Stimulated activated CD8-positive, alpha-beta memory T cell treated with anti-CD3 and anti-CD28 coated beads, Interleukin-15, amount 100 ng/mL, for 24 hours (primary cell): ENCODE measurements around the gene ZC3H14.

Experiments used
- DNase-seq: peaks from one replicate; pipeline ENCODE4 v3.0.0-alpha.2; 2020; ENCODE audit warnings: low read depth

ZC3H14 gene

DNA sequence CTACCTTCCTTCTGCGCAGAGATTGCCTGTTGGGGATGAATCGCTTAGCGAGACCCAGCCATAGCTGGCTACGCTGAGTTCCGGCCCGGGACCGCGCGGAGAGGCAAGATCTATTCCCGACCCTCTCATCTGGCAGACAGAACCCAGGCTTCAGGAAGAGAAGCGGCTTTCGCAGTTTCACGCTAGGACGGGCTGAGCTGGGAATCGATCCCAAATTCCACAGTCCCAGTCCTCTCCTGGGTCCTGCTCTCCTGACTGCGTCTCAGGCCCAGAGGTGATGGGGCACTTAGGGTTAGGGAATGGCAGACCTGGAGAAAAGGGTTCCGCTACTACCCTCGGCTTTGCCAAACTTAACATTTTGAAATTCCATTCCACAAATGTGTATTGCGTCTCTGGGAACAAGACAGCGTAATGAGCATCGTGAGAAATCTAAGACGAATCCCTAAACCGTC lies 10.8 kb upstream of the ZC3H14 start:
- no peak for DNase-seq

- no peak for DNase-seq
Measured at GRCh38 chr14:88552876-88553275, 10.0 kb upstream of the ZC3H14 start.

DNA sequence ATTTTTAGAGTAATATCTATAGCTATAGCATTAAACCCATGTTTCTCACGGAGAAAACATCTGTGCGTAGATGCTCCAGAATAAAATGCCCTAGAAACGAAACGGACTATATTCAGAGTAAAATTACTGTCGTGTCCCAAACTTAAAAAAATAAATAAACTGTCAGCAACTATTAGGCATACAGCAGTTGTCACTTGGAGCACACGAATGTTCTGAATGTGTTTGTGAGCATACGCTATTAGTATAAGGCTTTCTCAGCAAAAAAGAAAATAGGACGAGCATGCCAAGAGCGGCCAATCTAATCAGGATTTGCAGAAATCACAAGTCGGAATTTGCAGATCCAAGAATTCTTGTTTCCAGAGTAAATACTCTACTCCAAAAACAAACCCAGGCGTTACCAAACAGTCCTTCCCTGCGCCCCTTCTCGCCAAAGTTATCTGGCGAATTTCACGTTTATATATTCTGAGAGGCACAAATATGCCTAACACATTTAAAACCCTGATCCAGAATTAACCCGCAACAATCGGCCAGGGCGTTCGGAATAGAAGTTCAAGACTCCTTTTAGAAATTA lies 8.9 kb upstream of the ZC3H14 start:
- DNase-seq = no peak

DNA sequence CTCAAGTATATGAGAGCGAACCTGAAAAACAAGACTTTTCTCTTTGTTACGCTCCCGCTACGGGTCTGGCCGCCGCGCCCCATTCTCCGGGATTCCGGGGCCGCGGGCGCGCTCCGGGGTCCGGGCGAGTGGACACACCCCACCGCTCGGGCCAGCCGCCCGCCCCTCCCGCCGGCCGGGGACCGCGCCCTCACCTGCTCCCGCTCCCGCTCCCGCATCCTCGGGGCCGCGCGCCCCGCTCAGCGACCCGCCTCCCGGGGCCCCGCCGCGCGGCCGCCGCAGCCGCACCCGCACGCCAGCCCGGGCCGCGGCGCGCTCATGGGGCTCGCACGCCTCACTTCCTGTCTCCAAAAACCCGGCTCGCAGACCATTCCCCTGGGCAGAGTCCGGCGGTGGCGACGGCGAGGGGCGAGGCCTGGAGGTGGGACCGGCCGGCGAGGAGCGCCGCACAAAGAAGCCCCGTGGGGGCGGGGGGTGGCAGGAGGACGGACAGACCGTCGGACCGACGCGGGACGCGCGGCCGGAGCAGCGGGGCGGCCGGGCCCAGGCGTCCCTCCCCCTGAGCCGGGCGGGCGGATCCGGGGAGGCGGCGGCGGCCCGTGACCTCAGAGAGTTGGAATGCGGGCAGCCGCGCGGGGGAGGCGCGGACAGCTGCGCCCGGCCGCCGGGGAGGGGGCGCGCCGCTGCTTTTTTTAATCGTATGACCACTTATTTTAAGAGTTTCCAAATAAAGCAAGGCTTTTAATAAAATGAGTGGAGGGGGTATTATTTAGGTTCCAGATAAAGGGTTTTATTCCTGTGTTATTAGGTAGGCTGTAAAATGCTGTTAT lies 8.2 kb upstream of the ZC3H14 start, which contains the start of gene PTPN21:
Gene PTPN21, minus strand, starts transcription at position 551 of the 830 bp plus-strand sequence. CDS start 4,590 bp downstream, outside the sequence.
- no peak for DNase-seq

GRCh38 chr14:88556581-88556980 lies 6.3 kb upstream of the ZC3H14 start:
- DNase-seq = no peak

DNA sequence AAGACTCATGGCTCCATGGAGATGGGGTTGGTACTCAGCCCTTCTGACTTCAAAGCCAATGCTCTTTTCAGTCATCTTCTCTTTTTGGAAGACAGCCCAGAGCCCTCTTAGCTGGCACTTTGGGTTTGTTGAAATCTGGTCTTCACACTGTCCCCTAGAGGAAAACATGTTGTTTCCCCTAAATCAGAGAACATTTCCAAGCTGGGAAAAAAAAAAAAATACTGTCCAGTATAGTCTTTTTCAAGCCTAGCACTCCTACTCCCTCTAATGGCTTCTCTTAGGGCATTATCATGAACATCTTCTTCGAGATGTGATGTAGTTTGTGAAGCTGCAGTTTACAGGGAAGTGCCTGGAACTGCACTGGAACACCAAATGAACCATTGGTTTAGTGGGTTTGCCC lies 3.0 kb upstream of the ZC3H14 start:
- no peak for DNase-seq

DNA sequence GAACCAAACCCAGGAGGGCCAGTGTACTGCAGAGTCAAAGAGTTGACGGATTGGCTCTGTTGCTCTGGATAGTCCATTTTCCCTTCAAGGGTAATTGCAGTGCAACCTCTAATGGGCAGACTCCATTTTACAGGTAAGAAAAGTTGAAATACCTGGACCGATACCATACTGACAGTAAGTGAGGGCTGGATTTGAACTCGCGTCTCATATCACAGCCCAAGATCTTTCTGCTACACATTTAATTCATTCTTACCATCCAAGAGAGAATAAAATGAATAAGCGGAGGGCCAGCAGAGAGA lies 356 bp upstream of the ZC3H14 start:
- no peak for DNase-seq

- DNase-seq = no peak
Measured at GRCh38 chr14:88563845-88564244, 1.0 kb downstream of the ZC3H14 start.

DNA sequence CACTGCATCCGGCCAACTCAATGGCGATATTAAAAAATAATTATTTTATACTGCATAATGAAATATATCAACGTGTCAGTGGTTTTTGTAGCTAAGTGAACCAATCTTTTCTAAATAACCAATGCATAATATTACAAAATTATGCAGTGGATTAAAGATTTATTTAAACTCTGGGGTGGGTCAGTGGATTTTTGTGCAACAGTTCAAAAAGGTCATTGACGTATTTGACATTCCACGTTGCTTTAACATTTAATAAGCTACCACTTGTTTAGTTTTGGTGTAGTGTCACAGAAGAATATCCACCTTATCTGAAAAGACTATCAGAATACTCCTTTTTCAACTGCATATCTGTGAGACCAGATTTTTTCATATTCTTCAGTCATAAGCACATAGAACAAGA lies 2.6 kb downstream of the ZC3H14 start:
- DNase-seq = no peak

GRCh38 chr14:88568196-88568595 lies 5.4 kb downstream of the ZC3H14 start:
- no peak for DNase-seq

- no peak for DNase-seq
Measured at GRCh38 chr14:88572117-88572516, 9.3 kb downstream of the ZC3H14 start.

- DNase-seq = no peak
Measured at GRCh38 chr14:88576222-88576621, 13.4 kb downstream of the ZC3H14 start.

DNA sequence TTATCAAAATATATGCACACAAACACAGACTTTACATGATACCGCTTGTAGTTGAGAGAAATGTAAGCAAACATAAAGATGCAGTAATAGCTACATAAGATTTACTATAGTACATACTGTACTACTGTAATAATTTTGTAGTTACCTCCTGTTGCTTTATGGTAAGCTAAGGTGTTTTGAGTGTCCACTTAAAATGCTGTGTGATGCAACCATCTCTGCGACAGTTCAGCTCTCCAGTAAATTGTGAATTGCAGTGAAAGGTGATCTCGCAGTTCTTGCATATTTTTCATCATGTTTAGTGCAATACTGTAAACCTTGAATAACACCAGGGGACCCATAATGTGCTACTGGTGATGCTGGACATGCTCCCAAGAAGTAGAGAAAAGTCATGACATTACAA lies 21.6 kb downstream of the ZC3H14 start:
- no peak for DNase-seq

DNA sequence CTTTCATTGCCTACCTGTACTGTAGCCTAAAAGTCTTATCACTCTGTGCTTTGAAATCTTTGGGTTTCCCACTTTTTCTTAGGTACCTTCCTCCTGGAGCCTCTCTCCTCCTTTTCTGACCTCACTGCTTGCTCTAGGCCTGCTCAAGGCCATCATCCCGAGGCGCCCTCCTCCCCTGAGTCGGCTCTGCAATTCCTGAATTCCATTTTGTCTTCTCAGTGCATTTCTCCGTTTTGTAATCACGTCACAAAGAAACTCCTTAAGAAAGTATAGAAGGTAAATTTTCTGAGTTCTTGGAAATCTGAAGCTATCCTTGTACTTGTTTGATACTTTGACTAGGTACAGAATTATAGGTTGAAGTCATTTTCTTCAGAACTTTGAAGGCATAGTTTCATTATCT lies 25.2 kb downstream of the ZC3H14 start:
- no peak for DNase-seq

GRCh38 chr14:88590173-88590572 lies 27.3 kb downstream of the ZC3H14 start:
- no peak for DNase-seq

GRCh38 chr14:88592031-88592430 lies 29.2 kb downstream of the ZC3H14 start:
- no peak for DNase-seq

DNA sequence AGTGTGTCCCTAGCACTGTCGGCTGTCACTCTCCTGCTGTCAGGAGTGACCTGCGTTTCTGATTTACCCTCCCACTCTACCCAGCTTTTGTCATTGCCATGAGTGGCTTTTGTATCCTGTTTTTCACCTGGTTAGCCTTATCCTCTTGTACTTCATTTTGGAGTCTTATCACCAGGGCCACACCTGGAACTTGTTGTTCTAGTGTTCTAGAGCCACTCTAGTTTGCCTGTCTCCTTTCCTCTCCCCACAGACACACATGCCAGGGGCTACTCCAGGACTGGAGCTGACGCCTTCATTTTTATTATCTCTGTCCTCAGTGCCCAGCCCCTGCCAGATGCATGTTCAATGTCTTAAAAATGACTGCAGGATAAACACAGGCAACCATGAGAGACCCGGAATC lies 34.2 kb downstream of the ZC3H14 start:
- no peak for DNase-seq

DNA sequence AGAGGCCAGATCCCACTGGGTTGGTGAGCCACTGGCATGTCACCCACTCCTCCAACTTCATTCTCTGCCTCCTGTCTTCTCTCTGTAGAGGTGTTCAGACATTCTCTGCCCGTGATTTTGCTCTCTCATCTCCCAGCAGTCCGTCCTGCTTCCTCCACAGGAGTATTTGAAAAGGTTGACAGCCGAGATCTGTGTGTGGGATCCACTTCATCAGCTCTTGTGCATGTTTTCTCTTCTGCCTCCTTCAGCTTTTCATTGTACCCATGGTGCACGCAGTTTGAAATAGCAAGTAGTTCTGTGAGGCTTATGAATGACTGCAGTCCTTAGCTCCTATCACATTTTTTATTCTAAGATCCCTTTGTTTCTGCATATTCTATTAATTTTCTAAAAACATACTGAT lies 34.8 kb downstream of the ZC3H14 start:
- no peak for DNase-seq

DNA sequence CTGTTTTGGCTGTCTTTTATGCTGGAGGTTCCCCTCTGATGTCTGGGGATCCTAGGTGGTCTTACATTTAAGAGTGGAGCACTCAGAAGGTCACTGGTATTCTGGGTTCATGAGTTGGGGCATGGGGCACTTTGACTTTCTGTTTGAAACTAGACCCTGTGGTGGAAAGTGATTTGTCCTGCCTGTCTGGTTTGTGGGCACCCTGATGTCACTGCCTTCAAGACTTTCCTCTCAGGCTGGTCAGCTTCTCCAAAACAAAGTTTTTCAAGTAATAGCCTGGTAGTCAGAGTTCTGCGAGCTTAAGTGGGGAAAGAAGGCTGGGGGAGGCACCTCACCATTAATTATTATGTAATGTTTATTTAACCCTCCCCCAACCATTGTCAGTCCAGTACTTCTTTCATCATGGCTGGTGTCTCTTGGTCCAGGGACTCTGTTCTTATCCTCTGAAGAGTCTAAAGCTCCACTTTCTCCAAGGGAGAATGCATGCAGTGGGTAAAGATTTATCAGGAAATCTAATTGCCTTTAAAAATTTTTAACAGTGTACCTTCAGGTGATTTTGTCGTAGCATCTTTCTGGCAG lies 35.3 kb downstream of the ZC3H14 start:
- no peak for DNase-seq

DNA sequence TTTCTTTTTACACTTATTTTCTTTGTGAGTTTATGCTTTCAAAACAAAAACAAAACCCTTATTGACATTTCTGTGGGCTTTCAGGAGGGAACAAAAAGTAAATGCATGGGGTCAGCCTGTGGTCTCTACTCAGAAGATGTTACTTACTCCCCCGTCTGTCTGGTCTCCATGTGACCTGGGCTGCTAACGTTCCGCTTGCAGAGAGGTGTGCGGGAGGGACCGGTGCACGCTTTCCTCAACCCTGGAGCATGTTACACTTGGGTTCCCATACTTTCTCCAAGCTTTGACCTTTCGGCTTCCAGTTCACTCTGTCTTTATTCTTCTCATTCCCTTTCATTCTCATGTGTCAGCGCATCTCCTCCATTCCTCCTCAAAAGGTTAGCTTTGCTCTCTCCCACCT lies 36.5 kb downstream of the ZC3H14 start:
- no peak for DNase-seq

- no peak for DNase-seq
Measured at GRCh38 chr14:88599761-88600439, 37.1 kb downstream of the ZC3H14 start.

DNA sequence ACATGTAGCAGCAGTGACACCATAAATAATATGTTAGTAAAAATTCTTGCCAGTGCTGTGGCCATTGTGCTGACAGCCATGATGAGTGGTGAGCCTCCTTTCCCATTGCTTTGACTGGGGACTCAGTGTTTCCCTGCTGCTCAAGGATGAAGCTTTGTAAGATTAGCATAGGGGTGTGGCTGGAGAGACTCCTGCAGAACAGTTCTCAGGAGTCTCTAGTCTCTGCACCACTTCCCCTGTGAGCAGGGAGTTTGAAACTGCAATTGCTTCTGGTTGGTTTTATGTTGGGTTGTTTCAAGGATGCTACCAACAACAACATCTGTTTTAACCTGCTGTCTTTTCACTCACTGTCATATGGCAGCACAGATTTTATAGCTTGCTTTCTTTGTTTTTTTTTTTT lies 41.4 kb downstream of the ZC3H14 start:
- DNase-seq = no peak

GRCh38 chr14:88605594-88605993 lies 42.8 kb downstream of the ZC3H14 start:
- DNase-seq = no peak
